ENCODE data around the gene NSD2. TPM values are rescaled to one million over a fixed set of nuclear protein-coding genes. Genes with fewer than 3 reads are reported as not detected.

Gene NSD2
- total RNA-seq, 1 donor from 2014 or later = 138 TPM

DNA sequence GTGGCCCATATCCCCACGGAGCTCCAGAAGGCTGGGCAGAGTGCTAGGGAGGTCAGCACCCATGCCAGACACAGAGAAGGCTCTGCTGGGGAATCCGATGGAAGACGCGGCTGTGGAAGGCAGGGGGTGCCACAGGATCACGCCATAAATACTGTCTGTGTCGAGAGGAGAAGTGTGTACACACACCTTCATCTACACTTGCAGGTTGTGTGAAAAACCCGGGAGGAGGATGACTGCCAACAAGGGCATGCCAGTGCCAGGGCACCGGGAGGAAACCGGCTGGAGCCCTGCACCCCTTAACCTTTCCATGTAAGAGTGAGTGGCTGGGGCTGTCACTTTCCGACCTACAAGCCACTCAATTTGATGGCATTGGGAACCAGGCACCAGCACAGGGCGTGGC, 46.4 kb upstream of the NSD2 start:
- TF ChIP-seq, protein P1, sequence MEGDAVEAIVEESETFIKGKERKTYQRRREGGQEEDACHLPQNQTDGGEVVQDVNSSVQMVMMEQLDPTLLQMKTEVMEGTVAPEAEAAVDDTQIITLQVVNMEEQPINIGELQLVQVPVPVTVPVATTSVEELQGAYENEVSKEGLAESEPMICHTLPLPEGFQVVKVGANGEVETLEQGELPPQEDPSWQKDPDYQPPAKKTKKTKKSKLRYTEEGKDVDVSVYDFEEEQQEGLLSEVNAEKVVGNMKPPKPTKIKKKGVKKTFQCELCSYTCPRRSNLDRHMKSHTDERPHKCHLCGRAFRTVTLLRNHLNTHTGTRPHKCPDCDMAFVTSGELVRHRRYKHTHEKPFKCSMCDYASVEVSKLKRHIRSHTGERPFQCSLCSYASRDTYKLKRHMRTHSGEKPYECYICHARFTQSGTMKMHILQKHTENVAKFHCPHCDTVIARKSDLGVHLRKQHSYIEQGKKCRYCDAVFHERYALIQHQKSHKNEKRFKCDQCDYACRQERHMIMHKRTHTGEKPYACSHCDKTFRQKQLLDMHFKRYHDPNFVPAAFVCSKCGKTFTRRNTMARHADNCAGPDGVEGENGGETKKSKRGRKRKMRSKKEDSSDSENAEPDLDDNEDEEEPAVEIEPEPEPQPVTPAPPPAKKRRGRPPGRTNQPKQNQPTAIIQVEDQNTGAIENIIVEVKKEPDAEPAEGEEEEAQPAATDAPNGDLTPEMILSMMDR (IDR thresholded peaks at IDR 0.05; ENCODE audit: partially characterized antibody, unreplicated experiment) = no peak
- H3K4me1 Mint-ChIP-seq (ENCODE audit: low read depth, unreplicated experiment) = peaks cover 8% of the 10 kb centered on the region
- peaks cover 9% of the 10 kb centered on the region for H3K9me3 Mint-ChIP-seq (ENCODE audit: unreplicated experiment)
- no peak overlapping the region for H3K27ac Mint-ChIP-seq (ENCODE audit: unreplicated experiment)
- no peak overlapping the region for H3K4me3 Mint-ChIP-seq (ENCODE audit: unreplicated experiment)
- DNase-seq = no peak
- H3K27me3 Mint-ChIP-seq (ENCODE audit: unreplicated experiment) = peaks cover 1% of the 10 kb centered on the region
- H3K36me3 Mint-ChIP-seq (ENCODE audit: unreplicated experiment) = peaks cover 15% of the 10 kb centered on the region

DNA sequence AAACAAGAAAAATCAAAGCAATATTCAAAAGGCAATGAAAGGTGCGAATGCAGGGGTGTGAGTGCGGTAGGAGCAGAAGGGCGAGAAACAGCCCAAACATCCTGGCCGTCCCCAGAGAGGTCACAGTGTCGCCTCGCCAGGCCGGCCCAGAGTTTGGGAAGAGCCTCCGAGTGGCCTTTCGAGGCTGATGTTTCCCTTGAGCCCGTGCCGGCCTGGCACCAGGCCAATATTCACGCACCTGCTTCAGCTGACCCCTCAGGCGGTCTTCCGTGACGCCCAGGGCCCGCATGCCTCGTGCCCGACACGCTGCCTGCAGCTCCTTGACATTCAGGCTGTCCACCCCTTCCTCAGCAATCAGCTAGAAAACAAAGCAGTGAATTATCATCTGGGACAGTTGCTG, 45.9 kb upstream of the NSD2 start:
- peaks cover 8% of the 10 kb centered on the region for H3K4me1 Mint-ChIP-seq (ENCODE audit: low read depth, unreplicated experiment)
- H3K36me3 Mint-ChIP-seq (ENCODE audit: unreplicated experiment) = peaks cover 20% of the 10 kb centered on the region
- DNase-seq = no peak
- H3K27me3 Mint-ChIP-seq (ENCODE audit: unreplicated experiment) = peaks cover 1% of the 10 kb centered on the region
- H3K27ac Mint-ChIP-seq (ENCODE audit: unreplicated experiment) = peak overlapping the region; percentile 52
- peaks cover 10% of the 10 kb centered on the region for H3K9me3 Mint-ChIP-seq (ENCODE audit: unreplicated experiment)
- TF ChIP-seq, protein P1 (IDR thresholded peaks at IDR 0.05; ENCODE audit: partially characterized antibody, unreplicated experiment) = no peak
- H3K4me3 Mint-ChIP-seq (ENCODE audit: unreplicated experiment) = peak overlapping the region; percentile 25

DNA sequence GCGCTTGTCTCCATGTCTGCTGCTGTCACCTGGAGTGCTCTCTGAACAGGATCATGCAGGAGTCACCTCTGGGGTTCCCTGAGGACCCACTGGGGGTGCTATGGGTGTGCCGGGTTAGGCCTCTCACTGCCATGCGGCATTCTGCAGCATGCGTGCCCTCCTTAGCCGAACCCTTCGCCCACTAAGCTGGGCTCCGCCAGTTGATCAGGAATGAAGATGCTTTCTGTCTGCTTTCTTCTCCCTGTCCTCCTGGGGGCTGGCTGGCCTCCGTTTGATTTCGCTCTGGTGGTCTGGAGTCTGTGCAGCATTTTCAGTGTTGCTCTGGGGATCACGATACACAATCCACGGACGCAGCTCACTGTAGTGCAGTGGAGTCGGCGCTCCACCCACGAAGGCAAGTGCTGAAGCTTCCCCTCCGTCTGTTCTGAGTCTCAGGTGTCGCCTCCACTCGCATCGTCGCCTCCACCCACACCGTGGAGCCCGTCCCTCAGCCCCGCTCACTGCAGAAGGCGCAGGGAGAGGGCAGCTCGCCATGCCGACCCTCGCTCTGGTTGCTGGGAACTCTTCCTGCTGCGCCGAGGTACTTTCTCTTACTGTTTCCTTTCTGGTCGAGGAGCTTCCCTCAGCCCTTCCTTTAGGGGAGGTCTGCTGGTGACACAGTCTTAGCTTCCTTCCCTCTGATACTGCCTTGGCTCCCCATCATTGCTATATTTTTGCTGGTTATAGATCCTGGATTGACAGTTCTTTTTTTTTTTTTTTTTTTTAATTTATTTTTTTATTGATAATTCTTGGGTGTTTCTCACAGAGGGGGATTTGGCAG, 44.5 kb upstream of the NSD2 start:
- Mint-ChIP-seq H3K27ac (ENCODE audit: unreplicated experiment) (peak overlapping the region; percentile 77), H3K9me3 (ENCODE audit: unreplicated experiment) (peaks cover 10% of the 10 kb centered on the region), H3K36me3 (ENCODE audit: unreplicated experiment) (peaks cover 23% of the 10 kb centered on the region), H3K27me3 (ENCODE audit: unreplicated experiment) (peaks cover 1% of the 10 kb centered on the region), H3K4me1 (ENCODE audit: low read depth, unreplicated experiment) (peaks cover 8% of the 10 kb centered on the region), H3K4me3 (ENCODE audit: unreplicated experiment) (no peak overlapping the region)
- TF ChIP-seq, protein P1 (IDR thresholded peaks at IDR 0.05; ENCODE audit: partially characterized antibody, unreplicated experiment) = no peak
- DNase-seq = no peak

DNA sequence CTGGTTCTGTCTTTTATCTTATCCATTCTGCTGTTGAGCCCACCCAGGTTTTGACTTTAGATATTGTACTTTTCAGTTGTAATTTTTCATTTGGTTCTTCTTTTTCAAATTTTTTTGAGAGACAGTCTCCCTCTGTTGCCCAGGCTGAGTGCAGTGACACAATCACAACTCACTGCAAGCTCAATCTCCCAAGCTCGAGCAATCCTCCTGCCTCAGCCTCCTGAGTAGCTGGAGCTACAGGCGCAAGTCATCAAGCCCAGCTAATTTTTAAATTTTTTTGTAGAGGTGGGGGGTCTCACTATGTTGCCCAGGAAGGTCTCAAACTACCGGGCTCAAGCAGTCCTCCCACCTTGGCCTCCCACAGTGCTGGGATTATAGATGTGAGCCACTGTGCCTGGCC, 41.0 kb upstream of the NSD2 start:
- Mint-ChIP-seq H3K27me3 (ENCODE audit: unreplicated experiment) (no peaks in the 10 kb centered on the region), H3K4me1 (ENCODE audit: low read depth, unreplicated experiment) (peaks cover 6% of the 10 kb centered on the region), H3K36me3 (ENCODE audit: unreplicated experiment) (peaks cover 32% of the 10 kb centered on the region), H3K4me3 (ENCODE audit: unreplicated experiment) (no peak overlapping the region), H3K27ac (ENCODE audit: unreplicated experiment) (no peak overlapping the region), H3K9me3 (ENCODE audit: unreplicated experiment) (peaks cover 7% of the 10 kb centered on the region)
- TF ChIP-seq, protein P1 (IDR thresholded peaks at IDR 0.05; ENCODE audit: partially characterized antibody, unreplicated experiment) = no peak
- DNase-seq = no peak

DNA sequence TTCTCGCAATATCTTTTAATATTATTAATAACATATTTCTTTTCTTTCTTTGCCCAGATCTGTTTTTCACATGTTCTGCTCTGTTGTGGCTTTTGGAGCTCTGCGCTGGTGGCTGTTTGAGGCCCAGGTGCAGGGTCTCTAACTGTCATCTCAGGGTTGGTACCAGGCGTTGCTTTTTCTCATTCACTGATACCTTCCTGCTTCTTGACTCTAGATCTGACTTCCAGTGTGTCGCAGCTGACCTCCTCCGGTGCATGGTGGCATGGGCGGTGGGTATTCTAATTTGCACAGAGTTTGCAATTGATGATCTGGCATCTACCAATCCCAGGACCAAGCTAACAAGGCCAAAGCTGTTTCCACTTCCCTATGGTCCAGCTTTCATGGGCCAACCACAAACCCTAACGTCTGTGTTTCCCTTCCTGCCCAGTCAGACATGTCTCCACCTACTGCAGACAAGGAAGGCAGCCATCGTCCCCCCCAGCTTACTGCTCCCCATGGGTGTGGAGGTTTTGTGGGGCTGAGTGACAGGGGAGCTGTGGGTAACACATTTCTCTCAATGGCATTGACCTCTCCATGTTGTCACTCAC, 40.5 kb upstream of the NSD2 start:
- Mint-ChIP-seq H3K36me3 (ENCODE audit: unreplicated experiment) (peaks cover 31% of the 10 kb centered on the region), H3K9me3 (ENCODE audit: unreplicated experiment) (peaks cover 7% of the 10 kb centered on the region), H3K4me1 (ENCODE audit: low read depth, unreplicated experiment) (peaks cover 6% of the 10 kb centered on the region), H3K4me3 (ENCODE audit: unreplicated experiment) (no peak overlapping the region), H3K27me3 (ENCODE audit: unreplicated experiment) (no peaks in the 10 kb centered on the region), H3K27ac (ENCODE audit: unreplicated experiment) (no peak overlapping the region)
- DNase-seq = no peak
- TF ChIP-seq, protein P1 (IDR thresholded peaks at IDR 0.05; ENCODE audit: partially characterized antibody, unreplicated experiment) = no peak
